GM19395 (cell line): ENCODE data around the gene LAGE3.

Source experiments
- ATAC-seq: cut with Tn5 transposase; IDR thresholded peaks from one replicate; pipeline ENCODE4 v1.9.1; 2021; ENCODE audit warnings: mild to moderate bottlenecking, moderate library complexity; ENCODE audit not compliant: unreplicated experiment

LAGE3 gene

GRCh38 chrX:154481195-154481594 lies 2.1 kb upstream of the LAGE3 start:
- ATAC-seq, result no peak

- ATAC-seq, result no peak
These were observed 1.1 kb downstream of the LAGE3 start for GRCh38 chrX:154477891-154478477.

GRCh38 chrX:154476821-154477220 lies 2.3 kb downstream of the LAGE3 start:
- ATAC-seq, result no peak

- ATAC-seq, result no peak
These were observed 5.4 kb downstream of the LAGE3 start for GRCh38 chrX:154473683-154474082.

DNA sequence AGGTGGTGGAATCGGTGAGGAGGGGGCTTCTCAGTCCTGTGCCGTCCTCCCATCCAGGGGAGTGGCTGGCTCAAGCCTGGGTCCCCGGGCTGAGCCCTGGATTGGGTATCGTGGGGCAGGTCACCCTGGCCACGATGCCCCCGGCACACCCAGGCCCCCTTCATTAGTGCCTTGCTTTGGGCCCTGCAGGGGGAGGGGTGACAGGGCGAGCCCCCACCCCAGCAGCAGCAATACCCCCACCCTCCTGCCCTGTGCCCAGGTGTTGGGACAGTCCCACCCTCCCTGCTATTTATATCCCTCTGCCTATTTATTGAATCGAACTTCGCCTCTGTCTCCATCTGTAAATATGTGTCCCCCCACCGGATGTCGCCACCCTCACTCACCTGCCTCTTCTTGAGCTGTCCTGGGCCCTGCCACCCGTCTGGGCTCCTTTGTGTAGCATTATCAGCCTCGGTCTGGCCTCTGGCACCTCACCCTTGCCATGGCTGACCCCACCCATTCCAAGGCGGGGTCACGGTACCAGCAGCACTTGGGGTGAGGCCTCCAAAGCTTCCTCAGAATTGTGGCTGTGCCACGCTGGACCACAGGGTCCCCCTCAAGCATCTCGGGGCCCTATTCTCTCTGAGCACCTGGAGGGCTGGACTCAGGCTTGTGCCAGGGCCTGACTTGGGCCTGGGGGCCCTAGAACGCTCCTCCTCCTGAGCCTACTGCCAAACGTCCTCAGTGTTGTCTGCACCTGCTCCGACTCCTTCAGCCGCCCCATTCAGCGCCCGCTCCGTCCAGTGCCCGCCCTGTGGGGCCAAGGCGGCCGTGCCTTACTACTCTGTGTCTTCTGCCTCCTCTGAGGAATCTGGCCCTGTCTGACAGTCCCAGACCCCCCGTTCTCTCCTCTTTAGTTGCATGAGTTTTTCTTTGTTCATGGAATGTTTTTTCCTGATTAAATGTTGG lies 6.1 kb downstream of the LAGE3 start:
- no peak for ATAC-seq

GRCh38 chrX:154471839-154472684 lies 7.0 kb downstream of the LAGE3 start:
- ATAC-seq, result no peak

GRCh38 chrX:154470914-154471568 lies 8.0 kb downstream of the LAGE3 start:
- no peak for ATAC-seq

- no peak for ATAC-seq
These were observed 8.6 kb downstream of the LAGE3 start for GRCh38 chrX:154470434-154470833.

GRCh38 chrX:154469880-154470279 lies 9.2 kb downstream of the LAGE3 start:
- no peak for ATAC-seq

DNA sequence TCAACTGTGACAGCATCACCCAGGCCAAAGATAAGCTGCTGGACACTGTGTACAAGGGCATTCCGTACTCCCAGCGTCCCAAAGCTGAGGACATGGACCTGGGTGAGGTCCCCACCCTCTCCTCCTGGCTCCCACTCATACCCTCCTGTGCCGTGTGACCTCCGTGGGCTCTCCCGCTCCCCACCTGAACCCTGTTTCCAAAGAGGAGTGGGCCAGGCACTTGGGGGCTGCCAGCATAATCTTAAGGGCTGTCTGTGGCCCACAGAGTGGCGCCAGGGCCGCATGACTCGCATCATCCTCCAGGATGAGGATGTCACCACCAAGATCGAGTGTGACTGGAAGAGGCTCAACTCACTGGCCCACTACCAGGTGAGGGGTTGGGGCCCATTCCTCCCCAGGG lies 10.0 kb downstream of the LAGE3 start:
- no peak for ATAC-seq

- ATAC-seq, result no peak
These were observed 10.9 kb downstream of the LAGE3 start for GRCh38 chrX:154468217-154468616.

DNA sequence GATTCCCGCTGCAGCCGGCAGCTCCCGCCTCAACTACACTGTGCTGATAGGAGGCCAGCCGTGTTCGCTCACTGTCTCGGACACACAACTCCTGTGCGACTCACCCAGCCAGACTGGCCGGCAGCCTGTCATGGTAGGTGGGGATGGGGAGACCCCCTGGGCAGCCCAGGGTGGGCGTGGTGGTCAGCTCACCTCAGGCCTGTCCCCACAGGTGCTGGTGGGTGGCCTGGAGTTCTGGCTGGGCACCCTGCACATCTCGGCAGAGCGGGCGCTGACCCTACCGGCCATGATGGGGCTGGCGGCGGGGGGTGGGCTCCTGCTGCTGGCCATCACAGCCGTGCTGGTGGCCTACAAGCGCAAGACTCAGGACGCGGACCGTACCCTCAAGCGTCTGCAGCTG lies 11.5 kb downstream of the LAGE3 start:
- ATAC-seq, result no peak

DNA sequence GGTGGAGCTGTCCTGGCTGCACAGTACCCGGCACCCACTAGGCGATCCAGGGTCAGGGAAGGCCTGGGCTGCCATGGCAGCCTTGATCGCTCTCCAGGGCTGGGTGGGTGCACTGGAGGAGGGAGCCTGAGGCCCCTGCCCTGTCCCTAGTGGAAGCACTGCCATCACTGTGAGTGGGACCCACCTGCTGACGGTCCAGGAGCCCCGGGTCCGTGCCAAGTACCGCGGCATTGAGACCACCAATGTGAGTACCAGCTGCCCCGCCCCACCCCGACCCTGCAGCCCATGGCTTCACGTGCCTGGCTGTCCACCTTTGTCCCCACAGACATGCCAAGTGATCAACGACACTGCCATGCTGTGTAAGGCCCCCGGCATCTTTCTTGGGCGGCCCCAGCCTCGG lies 12.2 kb downstream of the LAGE3 start:
- ATAC-seq, result no peak

GRCh38 chrX:154466036-154466435 lies 13.0 kb downstream of the LAGE3 start:
- no peak for ATAC-seq

GRCh38 chrX:154465601-154466000 lies 13.5 kb downstream of the LAGE3 start:
- ATAC-seq, result no peak

- no peak for ATAC-seq
These were observed 14.2 kb downstream of the LAGE3 start for GRCh38 chrX:154464806-154465365.

- ATAC-seq, result no peak
These were observed 15.4 kb downstream of the LAGE3 start for GRCh38 chrX:154463611-154464220.

DNA sequence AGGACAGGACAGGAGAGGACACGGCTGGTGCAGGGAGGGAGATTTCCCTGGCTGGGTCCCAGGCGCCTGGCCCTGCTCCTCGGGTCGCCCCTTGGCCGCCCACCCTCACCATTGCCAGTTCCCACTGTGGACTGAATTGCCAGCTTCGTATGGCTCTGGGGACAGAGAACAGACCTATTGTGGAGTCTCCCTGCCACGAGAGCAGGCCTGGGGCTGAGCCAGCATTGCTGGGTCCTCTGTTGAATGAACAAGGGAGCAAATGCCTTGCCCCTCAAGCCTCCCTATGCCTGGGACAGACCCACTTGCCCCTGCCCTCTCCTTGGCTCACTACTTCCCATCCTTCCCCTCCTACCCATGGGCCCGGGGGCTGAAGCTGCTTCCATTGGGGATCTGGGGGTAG lies 16.7 kb downstream of the LAGE3 start:
- no peak for ATAC-seq

GRCh38 chrX:154460326-154460725 lies 18.8 kb downstream of the LAGE3 start:
- ATAC-seq, result no peak

- ATAC-seq, result no peak
These were observed 19.2 kb downstream of the LAGE3 start for GRCh38 chrX:154459832-154460231.
